Thyroid gland (tissue), 4 donors: ENCODE data around the gene LNPEP. TPM values are rescaled to one million over a fixed set of nuclear protein-coding genes. Genes with fewer than 3 reads are reported as not detected.

Experiments used
- DNase-seq, 2 donors: peaks; one replicate each; pipeline ENCODE4 v3.0.0-alpha.2; 2019
- H3K27ac ChIP-seq, 3 donors: fragments of 200-600 bp; sonication (generic); 1 replicate in 2 of 3; 2 replicates in 1 of 3; pipeline ENCODE4 v1.5.1; 2016 to 2019; ENCODE audit warnings: mild to moderate bottlenecking in 1 of 3, moderate library complexity in 1 of 3
- H3K27me3 ChIP-seq: fragments of 200-600 bp; sonication (generic); one replicate; pipeline ENCODE4 v1.5.1; 2019
- H3K36me3 ChIP-seq, 2 donors: fragments of 200-600 bp; sonication (generic); one replicate each; pipeline ENCODE4 v1.5.1; 2016 to 2019
- H3K4me1 ChIP-seq, 2 donors: fragments of 200-600 bp; sonication (generic); one replicate each; pipeline ENCODE4 v1.5.1; 2017 to 2019
- H3K4me3 ChIP-seq, 3 donors: fragments of 200-600 bp; sonication (generic); replicated peaks in 1 of 3; 1 replicate in 2 of 3; 2 replicates in 1 of 3; pipeline ENCODE4 v1.5.1; 2016; ENCODE audit warnings: mild to moderate bottlenecking in 1 of 3
- H3K9me3 ChIP-seq: fragments of 200-600 bp; sonication (generic); one replicate; pipeline ENCODE4 v1.5.1; 2017
- CTCF ChIP-seq, 6 experiments: fragments of 200-600 bp in 3 of 6; fragments of 450-650 bp in 3 of 6; sonication (generic) in 3 of 6; IDR thresholded peaks; one replicate each; pipeline ENCODE4 v1.5.1; 2016 to 2019; ENCODE audit warnings: antibody characterized with exemption in 6 of 6, mild to moderate bottlenecking in 2 of 6, inconsistent platforms in 1 of 6, moderate library complexity in 1 of 6
- POLR2A ChIP-seq, 2 donors: fragments of 450-650 bp; IDR thresholded peaks; one replicate each; pipeline ENCODE4 v1.6.1; 2017; ENCODE audit warnings: antibody characterized with exemption in 2 of 2, mild to moderate bottlenecking in 2 of 2, moderate library complexity in 1 of 2
- WGBS, 2 donors: methylation state at CpG; one replicate each; pipeline ENCODE4 v1.1.5; 2017; 5-methylcytosine and 5-hydroxymethylcytosine counted together
- intact Hi-C: fragments of 100-400 bp; cut with DNase I; formaldehyde crosslinking; loops from one replicate; pipeline ENCODE4 v1.15.1; 2023
- total RNA-seq, 4 donors: library from RNA; depleted of rRNA; stranded (reverse); fragments of >200 nt; gene quantifications; one replicate each; pipeline ENCODE4 v1.2.3, GENCODE V29; 2016

The LNPEP gene
- total RNA-seq, 4 donors from 2014 or later = 35.0 to 59.9 (median 45.2) TPM

GRCh38 chr5:96973532-96974401 lies 37.9 kb downstream of the LNPEP start:
- no peaks in the 10 kb centered on the region for H3K27me3 ChIP-seq
- no peaks in the 10 kb centered on the region for H3K36me3 ChIP-seq
- WGBS, 2 donors = 90 to 92% methylated on average over 2 of the region's 2 CpGs
- no peak overlapping the region for H3K4me3 ChIP-seq
- no peak overlapping the region for H3K27ac ChIP-seq
- no peak for DNase-seq
- no peak for TF ChIP-seq POLR2A (IDR thresholded peaks at IDR 0.05)
- no peak for TF ChIP-seq CTCF (IDR thresholded peaks at IDR 0.05)
- peaks cover 6 to 9% of the 10 kb centered on the region in 2 donors for H3K4me1 ChIP-seq
- intact Hi-C loops = no loop called here
- no peaks in the 10 kb centered on the region for H3K9me3 ChIP-seq

- H3K27me3 ChIP-seq = no peaks in the 10 kb centered on the region
- DNase-seq = peak in 1 of 2 donors; percentile 17
- TF ChIP-seq CTCF (IDR thresholded peaks at IDR 0.05) = no peak
- no peak for TF ChIP-seq POLR2A (IDR thresholded peaks at IDR 0.05)
- H3K27ac ChIP-seq = no peak overlapping the region
- intact Hi-C loops = no loop called here
- no peaks in the 10 kb centered on the region for H3K9me3 ChIP-seq
- no peak overlapping the region for H3K4me3 ChIP-seq
- no peaks in the 10 kb centered on the region for H3K4me1 ChIP-seq
- no peaks in the 10 kb centered on the region for H3K36me3 ChIP-seq
These were observed 39.8 kb downstream of the LNPEP start for GRCh38 chr5:96975656-96976055.

GRCh38 chr5:96977228-96977627 lies 41.3 kb downstream of the LNPEP start:
- Histone ChIP-seq H3K4me3 (no peak overlapping the region), H3K27me3 (no peaks in the 10 kb centered on the region), H3K9me3 (no peaks in the 10 kb centered on the region), H3K4me1 (no peaks in the 10 kb centered on the region), H3K27ac (no peak overlapping the region), H3K36me3 (no peaks in the 10 kb centered on the region)
- WGBS, 2 donors = 78 to 84% methylated on average over 6 of the region's 6 CpGs
- intact Hi-C loops = no loop called here
- TF ChIP-seq CTCF (IDR thresholded peaks at IDR 0.05) (no peak), POLR2A (IDR thresholded peaks at IDR 0.05) (no peak)
- DNase-seq = no peak

- no peak for DNase-seq
- Histone ChIP-seq H3K4me1 (no peaks in the 10 kb centered on the region), H3K36me3 (no peaks in the 10 kb centered on the region), H3K27me3 (no peaks in the 10 kb centered on the region), H3K27ac (no peak overlapping the region), H3K9me3 (no peaks in the 10 kb centered on the region), H3K4me3 (no peak overlapping the region)
- TF ChIP-seq CTCF (IDR thresholded peaks at IDR 0.05) = no peak
- TF ChIP-seq POLR2A (IDR thresholded peaks at IDR 0.05) = no peak
- intact Hi-C loops = no loop called here
- WGBS, 2 donors = 96 to 99% methylated on average over 5 of the region's 5 CpGs
These were observed 43.1 kb downstream of the LNPEP start for GRCh38 chr5:96978812-96979449.
